ENCODE results near the gene SESN1.

SESN1 gene

GRCh38 chr6:109083657-109084056 lies 11.0 kb downstream of the SESN1 start:
- Histone ChIP-seq H3K4me1 (ENCODE audit: insufficient read depth, insufficient read length) (no peaks in the 10 kb centered on the region), H3K9me3 (ENCODE audit: insufficient read depth, low read length) (no peaks in the 10 kb centered on the region), H3K4me3 (ENCODE audit: insufficient read length, low read depth) (no peak overlapping the region), H3K9ac (ENCODE audit: insufficient read length, low read depth) (no peak overlapping the region), H3K27me3 (ENCODE audit: insufficient read depth, insufficient read length) (no peaks in the 10 kb centered on the region), H3K36me3 (ENCODE audit: insufficient read depth, insufficient read length, low read length) (no peaks in the 10 kb centered on the region)
- TF ChIP-seq ZNF274 (IDR thresholded peaks at IDR 0.05; ENCODE audit: low read depth, low read length) (no peak), SUZ12 (IDR thresholded peaks at IDR 0.05; ENCODE audit: extremely low read depth, insufficient read depth, insufficient read length) (no peak), YY1 (IDR thresholded peaks at IDR 0.05; ENCODE audit: insufficient read depth, insufficient read length) (no peak)
- DNase-seq (ENCODE audit: low read depth, low spot score) = no peak

GRCh38 chr6:109082188-109082577 lies 12.5 kb downstream of the SESN1 start:
- H3K27me3 ChIP-seq (ENCODE audit: insufficient read depth, insufficient read length) = no peaks in the 10 kb centered on the region
- H3K9me3 ChIP-seq (ENCODE audit: insufficient read depth, low read length) = no peaks in the 10 kb centered on the region
- no peaks in the 10 kb centered on the region for H3K4me1 ChIP-seq (ENCODE audit: insufficient read depth, insufficient read length)
- no peak overlapping the region for H3K4me3 ChIP-seq (ENCODE audit: insufficient read length, low read depth)
- H3K36me3 ChIP-seq (ENCODE audit: insufficient read depth, insufficient read length, low read length) = no peaks in the 10 kb centered on the region
- TF ChIP-seq SUZ12 (IDR thresholded peaks at IDR 0.05; ENCODE audit: extremely low read depth, insufficient read depth, insufficient read length) (no peak), YY1 (IDR thresholded peaks at IDR 0.05; ENCODE audit: insufficient read depth, insufficient read length) (no peak), ZNF274 (IDR thresholded peaks at IDR 0.05; ENCODE audit: low read depth, low read length) (no peak)
- no peak overlapping the region for H3K9ac ChIP-seq (ENCODE audit: insufficient read length, low read depth)
- no peak for DNase-seq (ENCODE audit: low read depth, low spot score)

- H3K4me3 ChIP-seq (ENCODE audit: insufficient read length, low read depth) = no peak overlapping the region
- no peak for DNase-seq (ENCODE audit: low read depth, low spot score)
- no peaks in the 10 kb centered on the region for H3K9me3 ChIP-seq (ENCODE audit: insufficient read depth, low read length)
- H3K4me1 ChIP-seq (ENCODE audit: insufficient read depth, insufficient read length) = no peaks in the 10 kb centered on the region
- no peaks in the 10 kb centered on the region for H3K36me3 ChIP-seq (ENCODE audit: insufficient read depth, insufficient read length, low read length)
- H3K27me3 ChIP-seq (ENCODE audit: insufficient read depth, insufficient read length) = no peaks in the 10 kb centered on the region
- no peak for TF ChIP-seq ZNF274 (IDR thresholded peaks at IDR 0.05; ENCODE audit: low read depth, low read length)
- TF ChIP-seq YY1 (IDR thresholded peaks at IDR 0.05; ENCODE audit: insufficient read depth, insufficient read length) = no peak
- no peak for TF ChIP-seq SUZ12 (IDR thresholded peaks at IDR 0.05; ENCODE audit: extremely low read depth, insufficient read depth, insufficient read length)
- H3K9ac ChIP-seq (ENCODE audit: insufficient read length, low read depth) = no peak overlapping the region
Measured at GRCh38 chr6:109081516-109082187, 13.0 kb downstream of the SESN1 start.

- TF ChIP-seq SUZ12 (IDR thresholded peaks at IDR 0.05; ENCODE audit: extremely low read depth, insufficient read depth, insufficient read length) (no peak), YY1 (IDR thresholded peaks at IDR 0.05; ENCODE audit: insufficient read depth, insufficient read length) (no peak), ZNF274 (IDR thresholded peaks at IDR 0.05; ENCODE audit: low read depth, low read length) (no peak)
- Histone ChIP-seq H3K9ac (ENCODE audit: insufficient read length, low read depth) (no peak overlapping the region), H3K4me3 (ENCODE audit: insufficient read length, low read depth) (no peak overlapping the region), H3K27me3 (ENCODE audit: insufficient read depth, insufficient read length) (no peaks in the 10 kb centered on the region), H3K4me1 (ENCODE audit: insufficient read depth, insufficient read length) (no peaks in the 10 kb centered on the region), H3K36me3 (ENCODE audit: insufficient read depth, insufficient read length, low read length) (no peaks in the 10 kb centered on the region), H3K9me3 (ENCODE audit: insufficient read depth, low read length) (no peaks in the 10 kb centered on the region)
- no peak for DNase-seq (ENCODE audit: low read depth, low spot score)
Measured at GRCh38 chr6:109081026-109081425, 13.6 kb downstream of the SESN1 start.

- TF ChIP-seq YY1 (IDR thresholded peaks at IDR 0.05; ENCODE audit: insufficient read depth, insufficient read length) = no peak
- no peak for TF ChIP-seq SUZ12 (IDR thresholded peaks at IDR 0.05; ENCODE audit: extremely low read depth, insufficient read depth, insufficient read length)
- TF ChIP-seq ZNF274 (IDR thresholded peaks at IDR 0.05; ENCODE audit: low read depth, low read length) = no peak
- Histone ChIP-seq H3K4me1 (ENCODE audit: insufficient read depth, insufficient read length) (no peaks in the 10 kb centered on the region), H3K27me3 (ENCODE audit: insufficient read depth, insufficient read length) (no peaks in the 10 kb centered on the region), H3K9me3 (ENCODE audit: insufficient read depth, low read length) (no peaks in the 10 kb centered on the region), H3K36me3 (ENCODE audit: insufficient read depth, insufficient read length, low read length) (no peaks in the 10 kb centered on the region), H3K4me3 (ENCODE audit: insufficient read length, low read depth) (no peak overlapping the region), H3K9ac (ENCODE audit: insufficient read length, low read depth) (no peak overlapping the region)
- DNase-seq (ENCODE audit: low read depth, low spot score) = no peak
Measured at GRCh38 chr6:109079981-109080380, 14.7 kb downstream of the SESN1 start.

- Histone ChIP-seq H3K4me1 (ENCODE audit: insufficient read depth, insufficient read length) (no peaks in the 10 kb centered on the region), H3K36me3 (ENCODE audit: insufficient read depth, insufficient read length, low read length) (no peaks in the 10 kb centered on the region), H3K4me3 (ENCODE audit: insufficient read length, low read depth) (no peak overlapping the region), H3K27me3 (ENCODE audit: insufficient read depth, insufficient read length) (no peaks in the 10 kb centered on the region), H3K9me3 (ENCODE audit: insufficient read depth, low read length) (no peaks in the 10 kb centered on the region), H3K9ac (ENCODE audit: insufficient read length, low read depth) (no peak overlapping the region)
- DNase-seq (ENCODE audit: low read depth, low spot score) = no peak
- TF ChIP-seq YY1 (IDR thresholded peaks at IDR 0.05; ENCODE audit: insufficient read depth, insufficient read length) (no peak), SUZ12 (IDR thresholded peaks at IDR 0.05; ENCODE audit: extremely low read depth, insufficient read depth, insufficient read length) (no peak), ZNF274 (IDR thresholded peaks at IDR 0.05; ENCODE audit: low read depth, low read length) (no peak)
Measured at GRCh38 chr6:109076377-109076776, 18.3 kb downstream of the SESN1 start.

- Histone ChIP-seq H3K9ac (ENCODE audit: insufficient read length, low read depth) (no peak overlapping the region), H3K4me1 (ENCODE audit: insufficient read depth, insufficient read length) (no peaks in the 10 kb centered on the region), H3K27me3 (ENCODE audit: insufficient read depth, insufficient read length) (no peaks in the 10 kb centered on the region), H3K9me3 (ENCODE audit: insufficient read depth, low read length) (no peaks in the 10 kb centered on the region), H3K36me3 (ENCODE audit: insufficient read depth, insufficient read length, low read length) (no peaks in the 10 kb centered on the region), H3K4me3 (ENCODE audit: insufficient read length, low read depth) (no peak overlapping the region)
- no peak for DNase-seq (ENCODE audit: low read depth, low spot score)
- TF ChIP-seq ZNF274 (IDR thresholded peaks at IDR 0.05; ENCODE audit: low read depth, low read length) = no peak
- no peak for TF ChIP-seq YY1 (IDR thresholded peaks at IDR 0.05; ENCODE audit: insufficient read depth, insufficient read length)
- no peak for TF ChIP-seq SUZ12 (IDR thresholded peaks at IDR 0.05; ENCODE audit: extremely low read depth, insufficient read depth, insufficient read length)
Measured at GRCh38 chr6:109075934-109076333, 18.7 kb downstream of the SESN1 start.
